RPMI7951 (cell line): ENCODE measurements around the gene PRELID3B. TPM values are rescaled to one million over a fixed set of nuclear protein-coding genes. Genes with fewer than 3 reads are reported as not detected.

Experiments used
- DNase-seq: peaks from one replicate; pipeline ENCODE4 v3.0.0-alpha.2; 2012; ENCODE audit warnings: low read depth
- total RNA-seq: library from RNA; depleted of rRNA; stranded (reverse); fragments of >200 nt; shearing (Covaris generic); gene quantifications from 2 replicates; pipeline ENCODE4 v1.2.3, GENCODE V29; 2014

The PRELID3B gene
- total RNA-seq, 1 experiment from 2014 or later: 168 TPM

GRCh38 chr20:59010321-59010994 is 32.1 kb downstream of the PRELID3B start:
- peak; percentile 93 for DNase-seq

GRCh38 chr20:59008715-59009336 is 33.8 kb downstream of the PRELID3B start:
- DNase-seq: no peak

GRCh38 chr20:59007665-59008511 is 34.7 kb downstream of the PRELID3B start:
- no peak for DNase-seq

- peak; percentile 72 for DNase-seq
These were observed 35.5 kb downstream of the PRELID3B start, which contains the start of gene CTSZ for GRCh38 chr20:59006864-59007664. TSS of gene CTSZ (minus strand) at chr20:59007254. CDS start at chr20:59007128, 126 bp downstream.

- peak; percentile 65 for DNase-seq
These were observed 36.3 kb downstream of the PRELID3B start for GRCh38 chr20:59006167-59006863.

GRCh38 chr20:59005523-59006166 is 36.9 kb downstream of the PRELID3B start:
- no peak for DNase-seq

- DNase-seq: peak; percentile 60
These were observed 37.6 kb downstream of the PRELID3B start for GRCh38 chr20:59004763-59005522.

GRCh38 chr20:59004493-59004762 is 38.2 kb downstream of the PRELID3B start:
- no peak for DNase-seq

GRCh38 chr20:59003836-59004492 is 38.6 kb downstream of the PRELID3B start:
- no peak for DNase-seq

- no peak for DNase-seq
These were observed 39.6 kb downstream of the PRELID3B start for GRCh38 chr20:59002874-59003399.

GRCh38 chr20:59002388-59002787 is 40.2 kb downstream of the PRELID3B start:
- no peak for DNase-seq

- no peak for DNase-seq
These were observed 41.0 kb downstream of the PRELID3B start for GRCh38 chr20:59001449-59002171.

GRCh38 chr20:59001068-59001448 is 41.5 kb downstream of the PRELID3B start:
- no peak for DNase-seq

GRCh38 chr20:59000326-59000725 is 42.3 kb downstream of the PRELID3B start:
- DNase-seq: no peak

GRCh38 chr20:58998656-58999055 is 43.9 kb downstream of the PRELID3B start:
- DNase-seq: no peak

GRCh38 chr20:58997141-58997770 is 45.3 kb downstream of the PRELID3B start:
- DNase-seq: no peak

GRCh38 chr20:58996226-58996611 is 46.4 kb downstream of the PRELID3B start:
- no peak for DNase-seq
